Activated T-cell treated with anti-CD3 and anti-CD28 coated beads for 4 hours (primary cell): ENCODE measurements around the gene PRRX1.

Source experiments
- DNase-seq: peaks from one replicate; pipeline ENCODE4 v3.0.0-alpha.2; 2020

The PRRX1 gene

DNA sequence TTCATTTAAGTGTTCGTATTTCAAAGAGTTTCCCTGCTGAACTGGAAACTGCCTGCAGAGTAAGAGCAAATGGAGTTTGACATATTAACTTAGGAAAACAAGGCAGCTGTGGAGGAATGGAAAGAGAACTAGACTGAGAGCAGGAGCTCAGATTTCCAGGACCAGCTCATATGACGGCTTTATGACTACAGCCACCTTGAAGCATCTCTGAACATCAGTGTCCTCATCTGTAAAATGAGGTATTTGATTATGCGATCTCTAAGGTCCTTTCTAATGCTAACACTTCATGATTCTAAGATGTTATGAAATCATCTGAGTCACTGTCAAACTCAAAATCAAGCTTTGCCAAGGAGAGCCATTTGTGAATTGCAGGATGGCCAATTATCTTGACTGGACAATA is 112.3 kb downstream of the PRRX1 start:
- no peak for DNase-seq

DNA sequence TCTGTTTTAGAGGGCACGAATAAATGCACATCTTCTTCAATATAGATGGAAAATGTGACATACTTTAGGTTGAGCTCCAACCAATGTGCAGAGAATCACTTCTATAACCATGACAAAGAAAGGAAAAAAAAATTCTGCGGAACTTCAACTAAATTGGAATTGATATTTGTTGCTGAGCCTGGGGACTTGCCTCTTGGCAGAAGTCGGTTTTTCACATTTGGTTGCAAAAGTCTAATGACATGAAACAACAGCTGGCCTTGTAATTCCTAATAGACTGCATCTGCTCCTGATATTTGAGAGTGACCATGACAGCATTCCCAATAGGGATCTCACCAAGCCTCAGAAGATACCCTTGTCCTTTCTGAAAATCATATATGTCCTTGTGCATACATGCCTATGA is 112.8 kb downstream of the PRRX1 start:
- DNase-seq: no peak
